Peyer's patch (tissue), 4 donors: Measurements from ENCODE around the gene PTH2.

Experiments
- POLR2A ChIP-seq, 2 donors: fragments of 450-650 bp; IDR thresholded peaks; one replicate each; pipeline ENCODE4 v1.5.1; 2017; ENCODE audit warnings: antibody characterized with exemption in 2 of 2, mild to moderate bottlenecking in 2 of 2, moderate library complexity in 2 of 2
- TF ChIP-seq, protein P1 (sequence below), 6 experiments: fragments of 450-650 bp in 4 of 6; fragments of 200-600 bp in 2 of 6; sonication (generic) in 1 of 6; IDR thresholded peaks; one replicate each; pipeline ENCODE4 v1.5.1; 2017 to 2019; ENCODE audit warnings: antibody characterized with exemption in 6 of 6, mild to moderate bottlenecking in 3 of 6, moderate library complexity in 1 of 6

DNA sequence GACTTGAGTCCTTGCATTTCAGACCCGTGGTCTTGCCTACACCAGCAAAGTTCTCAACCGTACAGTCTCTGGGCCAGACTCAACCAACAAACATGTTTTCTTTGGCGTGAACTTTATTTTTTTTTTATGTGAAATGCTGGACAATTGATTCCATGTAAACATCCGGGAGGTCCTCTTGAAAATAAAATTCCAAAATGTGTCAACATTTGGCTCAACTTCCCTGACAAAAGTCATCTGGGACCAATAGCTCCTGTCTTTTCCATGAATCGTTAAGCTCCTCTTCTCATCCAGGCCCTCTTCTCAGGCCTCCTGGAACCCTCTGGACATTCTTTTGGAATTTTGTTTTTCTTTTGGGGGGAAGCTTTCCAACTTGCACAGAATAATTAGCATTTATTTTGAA is 32.5 kb upstream of the PTH2 start:
- TF ChIP-seq, protein P1, sequence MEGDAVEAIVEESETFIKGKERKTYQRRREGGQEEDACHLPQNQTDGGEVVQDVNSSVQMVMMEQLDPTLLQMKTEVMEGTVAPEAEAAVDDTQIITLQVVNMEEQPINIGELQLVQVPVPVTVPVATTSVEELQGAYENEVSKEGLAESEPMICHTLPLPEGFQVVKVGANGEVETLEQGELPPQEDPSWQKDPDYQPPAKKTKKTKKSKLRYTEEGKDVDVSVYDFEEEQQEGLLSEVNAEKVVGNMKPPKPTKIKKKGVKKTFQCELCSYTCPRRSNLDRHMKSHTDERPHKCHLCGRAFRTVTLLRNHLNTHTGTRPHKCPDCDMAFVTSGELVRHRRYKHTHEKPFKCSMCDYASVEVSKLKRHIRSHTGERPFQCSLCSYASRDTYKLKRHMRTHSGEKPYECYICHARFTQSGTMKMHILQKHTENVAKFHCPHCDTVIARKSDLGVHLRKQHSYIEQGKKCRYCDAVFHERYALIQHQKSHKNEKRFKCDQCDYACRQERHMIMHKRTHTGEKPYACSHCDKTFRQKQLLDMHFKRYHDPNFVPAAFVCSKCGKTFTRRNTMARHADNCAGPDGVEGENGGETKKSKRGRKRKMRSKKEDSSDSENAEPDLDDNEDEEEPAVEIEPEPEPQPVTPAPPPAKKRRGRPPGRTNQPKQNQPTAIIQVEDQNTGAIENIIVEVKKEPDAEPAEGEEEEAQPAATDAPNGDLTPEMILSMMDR (IDR thresholded peaks at IDR 0.05) = no peak
- no peak for TF ChIP-seq POLR2A (IDR thresholded peaks at IDR 0.05)
